ENCODE results near the gene GPR89B.
"Not testable (repeated sequence)": the region's sequence is repeated elsewhere in the genome, so short reads cannot be mapped to it uniquely, and the experiment has no call there.

GPR89B gene

GRCh38 chr1:147942563-147942962 is 14.3 kb downstream of the GPR89B start:
- not testable (repeated sequence) for DNase-seq

GRCh38 chr1:147949517-147949916 is 21.3 kb downstream of the GPR89B start:
- not testable (repeated sequence) for DNase-seq

DNA sequence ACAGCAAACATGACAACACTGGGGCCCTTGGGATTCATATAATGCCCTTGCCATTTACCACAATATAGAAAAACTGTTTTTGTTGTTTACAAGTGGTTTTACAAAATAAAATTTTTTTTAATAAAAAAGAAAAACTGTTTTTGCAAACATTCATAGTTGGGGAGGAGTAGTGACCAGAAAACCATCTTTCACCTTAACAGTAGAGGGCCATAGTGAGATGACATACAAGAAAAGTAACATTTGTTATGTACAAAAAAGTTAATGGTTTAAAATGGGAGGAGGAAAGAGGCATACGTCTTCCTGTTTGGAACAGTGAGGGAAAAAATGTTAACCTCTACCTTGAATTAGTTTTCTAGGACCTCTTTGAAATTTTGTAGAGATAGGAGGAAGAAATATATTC is 30.7 kb downstream of the GPR89B start:
- not testable (repeated sequence) for DNase-seq

DNA sequence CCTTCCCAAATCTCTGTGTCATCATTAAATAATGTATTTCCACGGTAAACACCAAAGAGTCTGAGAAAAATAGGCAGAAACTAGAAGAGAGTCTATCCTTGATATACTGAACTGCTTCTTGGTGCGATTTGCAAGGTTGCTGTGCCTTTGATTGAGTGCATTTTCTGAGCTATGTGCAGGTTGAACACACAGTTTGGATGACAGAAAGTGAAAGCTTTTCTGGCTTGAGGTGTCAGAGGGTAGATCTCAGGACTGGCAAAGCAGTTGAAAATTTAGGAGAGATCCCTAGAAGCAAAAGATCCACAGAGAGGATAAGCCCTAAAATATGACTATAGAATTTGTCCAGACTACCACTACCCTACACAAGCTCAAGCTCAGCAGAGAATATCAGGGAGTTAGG is 31.5 kb downstream of the GPR89B start:
- DNase-seq = not testable (repeated sequence)

GRCh38 chr1:147964575-147964974 is 36.4 kb downstream of the GPR89B start:
- DNase-seq = not testable (repeated sequence)

- DNase-seq = not testable (repeated sequence)
Measured at GRCh38 chr1:147966657-147967056, 38.4 kb downstream of the GPR89B start.

GRCh38 chr1:147978896-147979651 is 50.9 kb downstream of the GPR89B start:
- not testable (repeated sequence) for DNase-seq

DNA sequence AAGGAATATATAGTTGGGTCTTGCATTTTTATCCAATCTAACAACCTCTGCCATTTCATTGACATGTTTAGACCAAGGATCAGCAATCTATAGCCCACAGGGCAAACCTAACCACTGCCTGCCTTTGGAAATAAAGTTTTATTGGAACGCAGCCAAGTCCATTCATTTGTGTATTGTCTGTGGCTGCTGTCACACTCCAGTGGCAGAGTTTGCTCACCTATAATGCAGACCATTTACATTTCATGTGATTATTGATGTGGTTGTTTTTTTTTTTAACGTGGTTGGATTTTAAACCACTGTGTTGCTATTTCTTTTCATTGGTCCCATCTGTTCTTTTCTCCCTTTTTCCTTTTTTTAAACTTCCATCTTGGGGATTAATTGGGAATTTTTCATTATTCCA is 57.2 kb downstream of the GPR89B start:
- DNase-seq = not testable (repeated sequence)

- not testable (repeated sequence) for DNase-seq
Measured at GRCh38 chr1:147987893-147988292, 59.7 kb downstream of the GPR89B start.

DNA sequence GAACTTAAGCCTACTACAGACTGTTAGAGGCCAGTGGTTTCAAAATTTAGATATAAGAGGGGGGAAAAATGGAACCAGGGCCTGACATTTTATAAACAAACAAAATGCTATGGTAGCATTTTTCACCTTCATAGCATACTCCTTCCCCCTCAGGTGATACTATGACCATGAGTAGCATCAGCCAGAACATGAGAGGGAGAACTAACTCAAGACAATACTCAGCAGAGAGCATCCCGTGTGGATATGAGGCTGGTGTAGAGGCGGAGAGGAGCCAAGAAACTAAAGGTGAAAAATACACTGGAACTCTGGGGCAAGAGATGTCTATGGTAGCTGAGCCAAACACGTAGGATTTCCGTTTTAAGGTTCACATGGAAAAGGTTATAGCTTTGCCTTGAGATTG is 64.7 kb downstream of the GPR89B start:
- DNase-seq = not testable (repeated sequence)

- not testable (repeated sequence) for DNase-seq
Measured at GRCh38 chr1:147993400-147993799, 65.2 kb downstream of the GPR89B start.

DNA sequence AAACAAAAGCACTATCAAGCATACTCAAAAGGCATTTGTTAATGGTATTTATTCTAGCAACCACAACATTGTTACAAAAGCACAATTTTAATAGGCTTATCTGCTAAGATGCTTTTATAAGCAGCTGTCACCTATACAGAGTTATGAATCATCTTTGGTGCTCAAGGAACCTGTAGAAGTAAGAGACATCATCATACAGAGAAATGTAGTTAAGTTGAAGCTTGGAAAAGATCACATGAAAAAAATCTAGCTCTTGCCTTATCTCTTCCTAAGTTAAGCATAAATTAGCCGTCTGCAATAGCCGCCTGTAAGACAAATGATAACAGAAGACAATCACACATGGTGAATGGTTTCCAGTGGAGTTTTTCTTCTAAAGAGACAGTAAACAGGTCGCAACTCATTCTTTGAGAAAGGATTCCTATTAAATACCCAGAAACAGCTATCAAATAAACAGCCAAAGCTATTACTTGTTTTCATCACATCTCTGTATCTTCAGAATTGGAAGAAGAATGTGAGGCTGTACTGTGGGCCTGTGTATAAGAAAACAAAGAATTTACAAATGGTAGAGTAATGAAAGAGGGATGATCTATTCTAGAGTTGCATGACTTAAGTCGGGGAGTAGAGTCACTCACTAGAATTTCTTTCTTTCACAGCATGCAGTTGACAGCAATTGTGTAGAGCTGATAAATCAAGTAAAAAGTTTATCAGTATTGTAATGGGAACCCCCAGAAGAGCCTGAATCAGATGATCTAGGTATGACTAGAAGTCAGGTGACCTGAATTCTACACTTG is 65.8 kb downstream of the GPR89B start:
- DNase-seq = not testable (repeated sequence)

DNA sequence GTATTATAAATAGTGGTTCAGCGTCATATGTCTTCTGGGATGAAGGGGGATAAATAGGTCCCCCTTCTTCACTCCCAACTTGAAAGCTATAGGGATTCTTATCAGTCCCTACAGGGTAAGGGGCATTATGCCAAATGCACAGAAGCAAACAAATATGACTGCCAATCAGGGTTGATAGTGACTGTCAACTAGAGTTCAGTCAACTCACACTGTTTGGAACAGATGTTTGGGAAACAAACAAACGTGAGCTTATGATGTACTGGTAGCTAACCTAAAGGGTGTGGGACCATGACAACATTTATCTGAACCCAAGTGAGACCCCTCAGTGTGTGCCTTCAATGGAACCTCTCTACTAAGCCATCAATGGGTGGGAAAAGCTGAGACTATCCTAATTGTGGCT is 67.9 kb downstream of the GPR89B start:
- not testable (repeated sequence) for DNase-seq

DNA sequence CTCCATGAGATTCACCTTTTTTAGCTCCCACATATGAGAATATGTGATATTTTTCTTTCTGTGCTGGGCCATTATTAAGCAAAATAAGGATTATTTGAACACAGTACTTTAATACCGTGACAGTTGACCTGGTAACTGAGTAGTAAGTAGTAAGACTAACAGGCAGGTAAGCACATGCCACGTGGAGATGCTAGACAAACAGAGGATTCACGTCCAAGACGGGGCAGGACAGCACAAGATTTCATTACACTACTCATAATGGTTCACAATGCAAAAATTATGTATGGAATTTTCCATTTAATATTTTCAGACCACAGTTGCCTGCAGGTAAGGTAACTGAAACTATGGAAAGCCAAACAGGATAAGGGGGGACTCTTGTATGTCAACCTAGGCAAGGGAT is 79.5 kb downstream of the GPR89B start:
- DNase-seq = not testable (repeated sequence)

- DNase-seq = no peak
Measured at GRCh38 chr1:148010527-148010926, 82.3 kb downstream of the GPR89B start.

DNA sequence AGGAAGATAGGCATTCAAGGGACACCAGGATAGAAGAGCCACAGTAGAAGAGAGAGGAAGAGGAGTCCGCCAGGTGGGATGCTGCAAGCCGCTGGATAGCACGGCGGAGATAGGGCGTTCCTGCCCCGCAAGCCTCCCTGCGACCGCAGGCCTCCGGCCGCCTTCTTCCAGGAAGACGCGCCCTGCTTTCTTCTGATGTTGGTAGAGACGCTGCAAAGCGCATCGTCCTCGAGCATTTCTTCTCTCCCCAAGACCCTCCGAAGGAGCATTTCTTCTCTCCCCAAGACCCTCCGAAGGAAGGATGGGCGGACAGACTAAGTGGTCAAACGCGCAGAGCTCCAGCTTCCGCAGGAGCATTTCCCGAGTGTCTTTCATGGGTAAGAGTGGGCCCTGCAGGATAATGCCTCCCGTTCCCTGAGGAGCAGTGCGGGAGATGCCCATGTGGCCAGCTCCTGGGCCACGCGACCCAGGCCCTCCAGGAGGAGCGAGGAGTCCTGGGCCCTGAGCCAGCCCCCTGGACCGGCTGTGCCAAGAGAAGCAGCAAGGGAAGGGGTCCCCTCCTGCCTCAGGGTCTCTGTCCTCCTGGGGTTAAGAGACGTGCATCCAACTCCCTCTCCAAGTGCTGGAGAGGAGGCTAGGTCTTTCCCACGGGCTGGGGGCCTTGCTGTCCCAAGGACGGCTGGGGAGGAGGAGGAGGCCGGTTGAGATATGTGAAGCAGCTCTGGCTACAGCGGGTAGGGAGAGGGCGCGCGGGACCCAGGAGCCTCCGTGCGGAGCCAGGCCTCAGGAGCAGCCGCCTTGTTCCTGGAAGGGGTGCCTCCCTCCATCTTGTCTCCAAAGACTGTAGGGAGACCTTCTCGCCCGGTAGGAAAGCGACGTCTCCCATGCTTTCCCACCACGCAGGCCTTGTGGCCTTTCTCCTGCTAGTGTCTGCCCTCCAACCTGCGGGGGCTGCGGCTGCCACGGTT is 85.2 kb downstream of the GPR89B start:
- not testable (repeated sequence) for DNase-seq

GRCh38 chr1:148014289-148015200 is 86.3 kb downstream of the GPR89B start:
- DNase-seq = peak; percentile 7

DNA sequence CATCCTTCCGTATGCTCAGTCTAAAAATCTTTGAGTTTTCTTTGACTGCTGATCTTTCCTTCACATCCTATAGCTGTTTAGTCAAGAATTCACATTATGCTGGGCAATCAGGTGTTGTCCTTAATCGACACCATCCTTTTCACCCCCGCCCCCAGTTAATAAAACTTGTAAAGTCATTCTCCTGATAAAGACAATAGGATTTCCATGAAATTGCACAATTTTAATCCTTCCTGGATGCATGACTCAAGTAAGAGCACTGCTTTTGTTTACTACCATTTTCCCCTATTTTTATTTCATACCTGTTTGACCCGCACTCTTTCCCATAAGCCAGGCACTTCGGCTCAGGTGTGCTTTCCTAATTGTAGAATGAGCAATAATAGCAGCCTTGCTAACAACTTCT is 96.7 kb downstream of the GPR89B start:
- not testable (repeated sequence) for DNase-seq

- not testable (repeated sequence) for DNase-seq
Measured at GRCh38 chr1:148027004-148027403, 98.8 kb downstream of the GPR89B start.

DNA sequence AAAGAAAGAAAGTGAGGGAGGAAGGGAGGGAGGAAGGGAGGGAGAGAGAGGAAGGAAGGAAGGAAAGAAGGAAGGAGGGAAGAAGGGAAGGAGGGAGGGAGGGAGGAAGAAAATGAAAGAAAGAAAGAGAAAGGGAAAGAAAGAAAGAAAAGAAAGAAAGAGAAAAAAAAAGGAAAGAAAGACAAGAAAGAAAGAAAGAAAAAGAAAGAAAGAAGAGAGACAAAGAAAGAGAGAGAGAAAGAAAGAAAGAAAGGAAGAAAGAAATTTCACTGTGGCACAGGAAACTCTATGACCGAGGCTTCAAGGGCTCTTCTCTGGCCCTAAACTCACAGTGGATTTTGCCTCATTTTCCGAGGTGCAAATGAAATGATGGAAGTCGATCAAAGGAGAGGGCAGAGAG is 104.0 kb downstream of the GPR89B start:
- DNase-seq = not testable (repeated sequence)

- not testable (repeated sequence) for DNase-seq
Measured at GRCh38 chr1:148032690-148033089, 104.5 kb downstream of the GPR89B start.

DNA sequence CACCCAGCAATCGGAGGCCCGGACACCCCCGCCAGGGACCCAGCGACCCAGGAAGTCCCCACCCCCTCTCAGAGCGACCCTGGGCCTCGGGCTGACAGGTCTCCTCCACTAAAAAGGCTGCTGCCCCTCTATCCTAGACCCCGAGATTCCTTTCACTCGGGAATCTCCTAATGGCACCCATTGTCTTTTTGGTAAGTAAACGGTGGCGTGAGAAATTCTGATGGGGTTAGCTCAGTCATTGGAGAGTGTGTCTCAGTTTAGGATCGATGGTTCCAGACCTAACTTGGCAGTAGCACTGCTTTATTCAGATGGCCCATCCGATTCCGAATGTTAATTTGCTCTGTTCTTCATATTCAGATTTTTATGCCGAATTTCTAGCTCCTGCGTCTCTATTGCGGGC is 104.9 kb downstream of the GPR89B start:
- DNase-seq = not testable (repeated sequence)
